Uterus (tissue), 2 donors: ENCODE measurements around the gene ASXL3.

ENCODE experiments used
- CTCF ChIP-seq, 4 experiments: fragments of 200-600 bp in 2 of 4; fragments of 450-650 bp in 2 of 4; sonication (generic) in 2 of 4; IDR thresholded peaks; one replicate each; pipeline ENCODE4 v1.5.1; 2016 to 2019; ENCODE audit warnings: antibody characterized with exemption in 4 of 4, mild to moderate bottlenecking in 2 of 4, moderate library complexity in 1 of 4
- POLR2A ChIP-seq, 2 donors: fragments of 450-650 bp; IDR thresholded peaks; one replicate each; pipeline ENCODE4 v1.6.1; 2016; ENCODE audit warnings: antibody characterized with exemption in 2 of 2, mild to moderate bottlenecking in 1 of 2, moderate library complexity in 1 of 2

- TF ChIP-seq CTCF (IDR thresholded peaks at IDR 0.05), result no peak
- TF ChIP-seq POLR2A (IDR thresholded peaks at IDR 0.05), result no peak
Measured at GRCh38 chr18:33712719-33713118, 134.7 kb downstream of the ASXL3 start.
